ENCODE results near the gene C2orf42. TPM values are rescaled to one million over a fixed set of nuclear protein-coding genes. Genes with fewer than 3 reads are reported as not detected.
A peak's percentile ranks its signal among the peaks of the same experiment; 100 is the strongest.

C2orf42 gene
- total and polyA plus RNA-seq, 2 experiments from 2014 or later = 10.0 to 11.9 TPM

DNA sequence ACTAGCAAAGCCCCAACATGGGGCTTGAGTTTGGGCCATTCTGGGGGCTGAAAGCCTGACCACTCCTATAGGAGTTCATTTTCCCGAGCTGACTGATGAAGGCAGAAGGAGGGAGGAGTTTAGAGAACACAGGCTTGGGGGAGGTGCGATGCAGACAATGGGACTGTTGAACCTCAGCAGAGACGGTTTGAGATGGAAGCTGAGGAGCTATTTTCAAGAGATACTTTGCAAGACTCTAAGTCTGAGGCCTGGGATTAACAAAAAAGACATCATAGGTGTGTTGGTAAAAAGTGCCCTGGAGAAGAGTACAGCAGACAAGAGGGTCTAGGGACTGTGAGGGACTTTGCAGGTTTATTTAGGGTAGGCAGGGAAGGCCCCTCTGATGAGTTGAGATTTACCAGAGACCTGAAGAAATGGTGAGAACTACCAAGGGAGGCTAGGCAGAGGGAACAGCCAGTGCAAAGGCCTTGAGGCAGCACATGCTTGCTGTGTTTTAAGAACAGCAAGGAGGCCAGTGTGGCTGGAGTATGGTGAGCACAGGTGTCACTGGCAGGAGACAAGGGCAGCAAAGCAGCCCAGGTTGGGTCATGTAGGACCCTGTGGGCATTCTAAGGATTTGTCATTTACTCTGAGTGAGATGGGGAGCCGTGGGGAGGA lies 71.9 kb downstream of the C2orf42 start:
- peaks cover 25% of the 10 kb centered on the region for H3K4me1 ChIP-seq (ENCODE audit: low read depth)
- TF ChIP-seq, protein P1, sequence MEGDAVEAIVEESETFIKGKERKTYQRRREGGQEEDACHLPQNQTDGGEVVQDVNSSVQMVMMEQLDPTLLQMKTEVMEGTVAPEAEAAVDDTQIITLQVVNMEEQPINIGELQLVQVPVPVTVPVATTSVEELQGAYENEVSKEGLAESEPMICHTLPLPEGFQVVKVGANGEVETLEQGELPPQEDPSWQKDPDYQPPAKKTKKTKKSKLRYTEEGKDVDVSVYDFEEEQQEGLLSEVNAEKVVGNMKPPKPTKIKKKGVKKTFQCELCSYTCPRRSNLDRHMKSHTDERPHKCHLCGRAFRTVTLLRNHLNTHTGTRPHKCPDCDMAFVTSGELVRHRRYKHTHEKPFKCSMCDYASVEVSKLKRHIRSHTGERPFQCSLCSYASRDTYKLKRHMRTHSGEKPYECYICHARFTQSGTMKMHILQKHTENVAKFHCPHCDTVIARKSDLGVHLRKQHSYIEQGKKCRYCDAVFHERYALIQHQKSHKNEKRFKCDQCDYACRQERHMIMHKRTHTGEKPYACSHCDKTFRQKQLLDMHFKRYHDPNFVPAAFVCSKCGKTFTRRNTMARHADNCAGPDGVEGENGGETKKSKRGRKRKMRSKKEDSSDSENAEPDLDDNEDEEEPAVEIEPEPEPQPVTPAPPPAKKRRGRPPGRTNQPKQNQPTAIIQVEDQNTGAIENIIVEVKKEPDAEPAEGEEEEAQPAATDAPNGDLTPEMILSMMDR (IDR thresholded peaks at IDR 0.05; ENCODE audit: low read depth, low read length) = no peak
- peak; percentile 48 to 51 for DNase-seq (ENCODE audit: low read depth in 1 of 2, low spot score in 1 of 2)
- H3K36me3 ChIP-seq = no peaks in the 10 kb centered on the region
- H3K9me3 ChIP-seq (ENCODE audit: low read depth) = no peaks in the 10 kb centered on the region
- no peaks in the 10 kb centered on the region for H3K27me3 ChIP-seq
- H3K4me3 ChIP-seq = no peak overlapping the region
- H3K27ac ChIP-seq = no peak overlapping the region

DNA sequence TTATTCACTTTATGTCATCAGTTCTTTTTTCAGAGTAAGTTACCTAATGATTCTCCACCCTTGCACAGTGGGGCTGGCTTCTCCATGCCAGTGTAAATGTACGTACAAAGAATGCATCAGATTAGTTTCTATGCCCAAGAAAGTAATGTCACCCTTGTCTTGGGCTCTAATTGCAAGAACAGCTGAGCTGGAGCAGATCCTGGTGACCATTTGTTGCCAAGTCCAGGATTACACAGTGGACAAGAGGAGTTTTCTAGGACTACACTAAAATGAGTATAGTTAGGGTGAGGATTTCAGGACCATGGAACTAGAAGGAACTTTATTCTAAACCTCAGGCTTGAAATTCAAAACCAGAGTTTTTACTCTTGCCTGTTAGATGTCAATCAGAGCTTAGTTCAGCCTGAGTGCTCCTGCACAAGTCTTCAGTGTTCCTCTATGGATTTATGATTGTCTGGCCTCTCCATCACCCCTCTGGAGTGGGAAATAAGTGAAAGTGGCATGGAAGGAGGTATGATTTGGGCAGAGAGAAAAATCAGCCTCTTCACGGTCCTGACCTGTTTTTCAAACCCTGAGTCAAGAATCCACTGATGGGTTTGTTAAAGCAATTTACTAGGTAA lies 73.8 kb downstream of the C2orf42 start:
- no peak for DNase-seq (ENCODE audit: low read depth in 1 of 2, low spot score in 1 of 2)
- TF ChIP-seq, protein P1 (IDR thresholded peaks at IDR 0.05; ENCODE audit: low read depth, low read length) = no peak
- Histone ChIP-seq H3K27ac (peak overlapping the region; percentile 75), H3K27me3 (no peaks in the 10 kb centered on the region), H3K4me3 (no peak overlapping the region), H3K4me1 (ENCODE audit: low read depth) (peaks cover 28% of the 10 kb centered on the region), H3K36me3 (no peaks in the 10 kb centered on the region), H3K9me3 (ENCODE audit: low read depth) (no peaks in the 10 kb centered on the region)

DNA sequence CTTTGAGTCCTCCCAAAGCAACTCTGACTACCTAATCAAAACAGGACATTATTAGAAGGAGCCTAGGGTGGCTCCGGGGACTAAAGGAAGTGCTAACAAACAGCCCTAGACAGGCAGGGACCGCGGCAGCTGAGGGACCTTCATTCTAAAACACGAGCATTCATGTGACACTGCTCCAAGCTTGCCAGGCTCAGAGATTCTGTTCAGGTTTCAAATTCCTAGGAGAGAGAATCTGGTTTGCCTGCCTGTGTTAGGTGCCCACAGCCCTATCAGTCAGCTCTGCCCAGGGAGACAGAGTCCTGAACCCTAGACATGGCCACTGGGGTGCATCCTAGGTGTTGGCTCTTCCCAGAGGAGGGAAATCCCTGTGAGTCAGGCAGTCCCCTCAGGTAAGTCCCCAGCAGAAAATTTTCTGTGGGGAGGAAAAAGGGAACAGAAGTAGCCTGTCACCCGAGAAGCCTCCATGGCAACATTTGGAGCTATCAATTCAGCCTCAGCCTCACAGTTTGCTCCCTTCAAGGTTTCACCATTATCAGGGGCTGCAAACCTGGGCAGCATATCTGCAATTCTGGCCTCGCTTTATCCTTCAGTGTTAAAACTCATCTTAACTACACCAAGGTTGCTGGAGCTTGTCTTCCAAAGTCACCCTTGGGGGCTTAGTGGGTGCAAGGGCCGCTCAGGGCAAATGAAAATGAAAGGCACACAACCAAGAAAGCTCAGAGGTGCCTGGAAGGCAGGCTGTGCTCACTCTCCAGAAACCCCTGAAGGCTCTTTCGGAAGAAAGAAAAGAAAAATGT lies 75.0 kb downstream of the C2orf42 start:
- H3K4me1 ChIP-seq (ENCODE audit: low read depth) = peaks cover 28% of the 10 kb centered on the region
- no peak overlapping the region for H3K4me3 ChIP-seq
- peak in 1 of 2 donors; percentile 25 for DNase-seq (ENCODE audit: low read depth in 1 of 2, low spot score in 1 of 2)
- no peaks in the 10 kb centered on the region for H3K36me3 ChIP-seq
- TF ChIP-seq, protein P1 (IDR thresholded peaks at IDR 0.05; ENCODE audit: low read depth, low read length) = no peak
- H3K9me3 ChIP-seq (ENCODE audit: low read depth) = no peaks in the 10 kb centered on the region
- H3K27ac ChIP-seq = peak overlapping the region; percentile 75
- H3K27me3 ChIP-seq = no peaks in the 10 kb centered on the region

DNA sequence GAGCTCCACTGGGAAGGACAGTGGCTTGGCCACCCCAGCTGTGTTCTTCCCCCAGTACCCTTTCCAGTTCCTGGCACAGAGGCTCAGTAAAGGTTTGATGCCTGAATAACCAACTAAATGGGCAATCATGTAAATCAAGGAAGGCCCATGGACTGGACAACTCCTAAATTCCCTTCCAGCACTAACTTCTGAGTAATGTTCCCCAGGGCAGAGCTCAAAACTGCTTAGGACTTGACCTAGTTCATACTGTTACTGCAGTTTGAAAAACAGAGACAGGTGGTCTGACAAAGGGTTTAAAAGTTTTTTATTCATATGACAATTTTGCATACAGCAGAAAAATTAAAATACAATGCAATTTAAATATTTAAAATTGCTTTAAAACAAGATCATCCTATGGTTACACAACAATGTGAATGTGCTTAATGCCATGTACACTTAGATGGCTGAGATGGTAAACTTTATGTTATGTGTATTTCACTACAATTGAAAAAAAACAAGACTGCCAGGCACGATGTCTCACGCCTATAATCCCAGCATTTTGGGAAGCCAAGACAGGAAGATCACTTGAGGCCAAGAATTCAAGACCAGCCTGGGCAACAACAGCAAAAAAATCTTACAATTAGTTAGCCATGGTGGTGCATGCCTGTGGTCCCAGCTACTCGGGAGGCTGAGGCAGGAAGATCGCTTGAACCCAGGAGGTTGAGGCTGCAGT lies 77.3 kb downstream of the C2orf42 start:
- Histone ChIP-seq H3K9me3 (ENCODE audit: low read depth) (no peaks in the 10 kb centered on the region), H3K27me3 (no peaks in the 10 kb centered on the region), H3K36me3 (no peaks in the 10 kb centered on the region), H3K4me1 (ENCODE audit: low read depth) (peaks cover 26% of the 10 kb centered on the region), H3K4me3 (no peak overlapping the region), H3K27ac (no peak overlapping the region)
- TF ChIP-seq, protein P1 (IDR thresholded peaks at IDR 0.05; ENCODE audit: low read depth, low read length) = no peak
- DNase-seq (ENCODE audit: low read depth in 1 of 2, low spot score in 1 of 2) = no peak

All from cardiac muscle cell (in vitro differentiated cells and primary cell).